HepG2 (cell line): ENCODE results near the gene NBEA. TPM values are rescaled to one million over a fixed set of nuclear protein-coding genes. Genes with fewer than 3 reads are reported as not detected.

ENCODE experiments used
- ATAC-seq: fragments of 200-7000 bp; cut with Tn5 transposase; 3 replicates; pipeline ENCODE4 v1.9.1; 2020; ENCODE audit warnings: mild to moderate bottlenecking, moderate library complexity
- BruUV-seq: library from RNA; stranded (reverse); fragments of 400-500 nt; replicated peaks from 2 replicates; lab custom pipeline; 2021; lab: Mats Ljungman, UMichigan
- CTCF ChIA-PET: fragments of 300-600 bp; formaldehyde crosslinking; extraction: SDS; loops from one replicate; lab custom pipeline; 2021; ENCODE audit warnings: low total read pairs, inconsistent platforms, low intra/inter-chr PET ratio; lab: Yijun Ruan, JAX
- POLR2A ChIA-PET: fragments of 350-600 bp; sonication (Branson Sonifier 250); formaldehyde crosslinking; loops from one replicate; lab custom pipeline; 2020; ENCODE audit warnings: antibody characterized with exemption, inconsistent platforms; lab: Yijun Ruan, JAX
- DNase-seq: peaks from one replicate; pipeline ENCODE4 v3.0.0-alpha.2; 2015; ENCODE audit warnings: low spot score
- FAIRE-seq: peaks from 3 replicates; lab custom pipeline; 2011; peaks lifted over from hg19 to GRCh38; lab: Jason Lieb, UNC
- H2AFZ ChIP-seq: one replicate; pipeline ENCODE4 v1.6.1; 2011; ENCODE audit warnings: low read length, inconsistent platforms
- H3K27ac ChIP-seq: fragments of 300-600 bp; 3 replicates; pipeline ENCODE4 v1.8.0; 2011; ENCODE audit warnings: mixed run types, mild to moderate bottlenecking, mixed read lengths, low read length, inconsistent platforms; ENCODE audit not compliant: insufficient read depth; ENCODE audit errors: extremely low read length
- H3K27me3 ChIP-seq, 2 experiments: fragments of 200-600 bp in 1 of 2; 2 replicates in 1 of 2; 3 replicates in 1 of 2; pipeline versions ENCODE4 v1.6.0 to v1.8.0; 2011; ENCODE audit warnings: low read length in 2 of 2, mild to moderate bottlenecking in 2 of 2, moderate library complexity in 2 of 2, inconsistent platforms in 1 of 2; ENCODE audit not compliant: insufficient read depth in 2 of 2, control insufficient read depth in 1 of 2
- H3K36me3 ChIP-seq, 2 experiments: fragments of 200-600 bp in 1 of 2; replicated peaks in 1 of 2; 2 replicates in 1 of 2; 3 replicates in 1 of 2; pipeline versions ENCODE4 v1.5.1 to v1.8.0; 2011; ENCODE audit warnings: low read length in 2 of 2, inconsistent platforms in 1 of 2; ENCODE audit not compliant: insufficient read depth in 2 of 2, control insufficient read depth in 1 of 2
- H3K4me1 ChIP-seq: 2 replicates; pipeline ENCODE4 v1.5.1; 2012; ENCODE audit warnings: low read length, inconsistent platforms; ENCODE audit not compliant: insufficient read depth
- H3K4me2 ChIP-seq: 2 replicates; pipeline ENCODE4 v1.6.0; 2011; ENCODE audit warnings: low read depth, low read length, inconsistent platforms
- H3K4me3 ChIP-seq, 3 experiments: fragments of 200-600 bp in 1 of 3; sonication (generic), shearing (Covaris generic) in 1 of 3; replicated peaks in 1 of 3; 2 replicates each; pipeline ENCODE4 v1.5.1; 2011 to 2016; ENCODE audit warnings: low read length in 3 of 3, inconsistent platforms in 2 of 3, low read depth in 2 of 3, mild to moderate bottlenecking in 2 of 3, control low read depth in 1 of 3, mixed read lengths in 1 of 3; ENCODE audit not compliant: insufficient read depth in 1 of 3
- H3K79me2 ChIP-seq: one replicate; pipeline ENCODE4 v1.6.1; 2011; ENCODE audit warnings: low read length, inconsistent platforms; ENCODE audit not compliant: insufficient read depth
- H3K9ac ChIP-seq: 2 replicates; pipeline ENCODE4 v1.6.0; 2011; ENCODE audit warnings: mild to moderate bottlenecking, low read depth, low read length, inconsistent platforms; ENCODE audit not compliant: insufficient read depth
- H3K9me3 ChIP-seq: 2 replicates; pipeline ENCODE4 v1.5.1; 2012; ENCODE audit warnings: mild to moderate bottlenecking, low read length
- H4K20me1 ChIP-seq: 2 replicates; pipeline ENCODE4 v1.6.0; 2011; ENCODE audit warnings: inconsistent platforms, mild to moderate bottlenecking, low read length, moderate library complexity; ENCODE audit not compliant: insufficient read depth
- CREM ChIP-seq, 2 experiments: sonication (generic) in 1 of 2; formaldehyde crosslinking in 1 of 2; IDR thresholded peaks; 2 replicates each; pipeline versions ENCODE4 v1.4.0 to v1.6.1; 2016 to 2020; ENCODE audit warnings: antibody characterized with exemption in 1 of 2, mild to moderate bottlenecking in 1 of 2, missing genetic modification reagents in 1 of 2
- FOXC1 ChIP-seq: sonication (generic); formaldehyde crosslinking; IDR thresholded peaks from 2 replicates; pipeline ENCODE4 v1.8.0; 2022; ENCODE audit warnings: mild to moderate bottlenecking, missing genetic modification reagents, borderline replicate concordance
- JARID2 ChIP-seq: sonication (generic); formaldehyde crosslinking; IDR thresholded peaks from 2 replicates; pipeline ENCODE4 v1.8.1; 2023; ENCODE audit warnings: missing genetic modification reagents, inconsistent platforms; ENCODE audit not compliant: insufficient replicate concordance
- KMT2B ChIP-seq: IDR thresholded peaks from 2 replicates; pipeline ENCODE4 v1.6.1; 2016; ENCODE audit warnings: missing genetic modification reagents, missing compliant biosample characterization
- PRMT3 ChIP-seq: sonication (generic); formaldehyde crosslinking; IDR thresholded peaks from 2 replicates; pipeline ENCODE4 v1.8.1; 2022; ENCODE audit warnings: low read depth, mild to moderate bottlenecking, moderate library complexity, missing genetic modification reagents, borderline replicate concordance
- SMAD1 ChIP-seq: sonication (generic); formaldehyde crosslinking; IDR thresholded peaks from 2 replicates; pipeline ENCODE4 v1.4.0; 2020; ENCODE audit warnings: missing genetic modification reagents, low read depth, mild to moderate bottlenecking, borderline replicate concordance
- SP2 ChIP-seq: sonication (generic); formaldehyde crosslinking; IDR thresholded peaks from 2 replicates; pipeline ENCODE4 v1.5.1; 2020; ENCODE audit warnings: mild to moderate bottlenecking, missing genetic modification reagents
- ZMYM3 ChIP-seq: sonication (generic); formaldehyde crosslinking; IDR thresholded peaks from 2 replicates; pipeline ENCODE4 v1.5.1; 2020; ENCODE audit warnings: mild to moderate bottlenecking, missing genetic modification reagents
- ZNF235 ChIP-seq: sonication (generic); formaldehyde crosslinking; IDR thresholded peaks from 2 replicates; pipeline ENCODE4 v1.8.1; 2023; ENCODE audit warnings: mild to moderate bottlenecking, missing genetic modification reagents, borderline replicate concordance
- ZNF543 ChIP-seq: sonication (generic); formaldehyde crosslinking; IDR thresholded peaks from 2 replicates; pipeline ENCODE4 v1.4.0; 2020; ENCODE audit warnings: mild to moderate bottlenecking, missing genetic modification reagents
- ZNF724P ChIP-seq: sonication (generic); formaldehyde crosslinking; IDR thresholded peaks from 2 replicates; pipeline ENCODE4 v1.8.0; 2022; ENCODE audit warnings: missing genetic modification reagents, borderline replicate concordance
- WGBS: methylation state at CpG from one replicate; pipeline ENCODE4 v1.1.6; 2017; ENCODE audit warnings: low lambda C conversion rate; 5-methylcytosine and 5-hydroxymethylcytosine counted together
- in situ Hi-C: cut with HindIII; loops from 2 replicates; pipeline ENCODE4 v1.10.0; 2017; ENCODE audit warnings: low pct_unique_long_range_greater_than_20kb; ENCODE audit not compliant: extremely low pct_ligation_motif_present
- intact Hi-C: fragments of 100-400 bp; cut with micrococcal nuclease; formaldehyde crosslinking; loops from one replicate; pipeline ENCODE4 v1.10.0; 2022; ENCODE audit not compliant: unreplicated experiment
- polyA plus RNA-seq, 8 experiments: library from polyadenylated mRNA; depleted of rRNA in 3 of 8; stranded (reverse) in 7 of 8; unstranded in 1 of 8; fragments of >200 nt; fragmentation: Illumina TruSeq in 4 of 8; extraction: Trizol in 4 of 8; gene quantifications; 2 replicates each; pipeline versions ENCODE4 v1.2.1 to v1.2.3, GENCODE V29; 2011 to 2016; ENCODE audit warnings: low read depth in 4 of 8, missing spikeins in 1 of 8, mixed read lengths in 1 of 8; ENCODE audit not compliant: insufficient read depth in 1 of 8
- total RNA-seq, 5 experiments: library from RNA; depleted of rRNA; stranded (reverse); fragments of >200 nt; fragmentation: Illumina TruSeq; extraction: Trizol; gene quantifications; 2 replicates each; pipeline ENCODE4 v1.2.3, GENCODE V29; 2016; ENCODE audit warnings: low read depth in 1 of 5
- TF ChIP-seq, protein P1 (sequence below): sonication (generic); formaldehyde crosslinking; IDR thresholded peaks from 2 replicates; pipeline ENCODE4 v1.5.0; 2020; ENCODE audit warnings: missing genetic modification reagents
- TF ChIP-seq, protein P2 (sequence below): sonication (generic); formaldehyde crosslinking; IDR thresholded peaks from 2 replicates; pipeline ENCODE4 v1.8.0; 2022; ENCODE audit warnings: low read depth, missing genetic modification reagents

NBEA gene
- total and polyA plus RNA-seq, 2 of the 13 experiments (the other 11 are each of a cell fraction or from before 2014, with no cell fraction given), result 2.7 to 2.8 TPM

DNA sequence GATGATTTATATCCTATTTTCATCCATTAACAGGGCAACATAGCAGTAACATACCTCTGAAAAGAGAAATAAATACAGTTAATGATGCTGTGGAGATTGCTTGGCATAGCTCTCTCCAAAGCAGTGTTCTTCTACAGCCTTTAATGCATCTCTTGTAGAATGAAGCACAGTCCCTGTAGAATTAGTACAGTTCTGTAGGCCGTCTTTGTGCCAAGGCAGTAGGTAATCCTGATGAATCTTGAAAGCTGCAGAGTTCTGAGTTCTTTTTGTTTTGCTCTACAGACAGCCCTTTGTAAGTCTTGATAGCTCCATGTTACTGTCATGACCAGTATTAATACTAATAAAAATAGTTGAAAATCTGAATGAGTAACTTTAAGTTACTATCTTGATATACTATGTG, 350.3 kb downstream of the NBEA start:
- no peaks in the 10 kb centered on the region for H3K27me3 ChIP-seq
- H3K36me3 ChIP-seq, result no peaks in the 10 kb centered on the region
- ATAC-seq (no peak), DNase-seq (no peak), FAIRE-seq (no peak)
- no TSS peak for BruUV-seq
- in situ Hi-C loops (no loop called here), intact Hi-C loops (no loop called here)
- H3K4me3 ChIP-seq, result no peak overlapping the region
- H4K20me1 ChIP-seq, result no peaks in the 10 kb centered on the region
- no peak for TF ChIP-seq ZMYM3 (CRISPR knock-in tag)
- H3K9me3 ChIP-seq, result no peaks in the 10 kb centered on the region
- POLR2A ChIA-PET, result no interaction called here
- H2AFZ ChIP-seq, result no peak overlapping the region
- no peak overlapping the region for H3K9ac ChIP-seq
- 93% methylated on average over 1 of the region's 1 CpG for WGBS
- peaks cover 2% of the 10 kb centered on the region; the same call in 1 of the 2 replicates for H3K4me1 ChIP-seq
- H3K27ac ChIP-seq, result no peak overlapping the region
- H3K79me2 ChIP-seq, result no peaks in the 10 kb centered on the region
- CTCF ChIA-PET, result no interaction called here
- H3K4me2 ChIP-seq, result no peak overlapping the region

DNA sequence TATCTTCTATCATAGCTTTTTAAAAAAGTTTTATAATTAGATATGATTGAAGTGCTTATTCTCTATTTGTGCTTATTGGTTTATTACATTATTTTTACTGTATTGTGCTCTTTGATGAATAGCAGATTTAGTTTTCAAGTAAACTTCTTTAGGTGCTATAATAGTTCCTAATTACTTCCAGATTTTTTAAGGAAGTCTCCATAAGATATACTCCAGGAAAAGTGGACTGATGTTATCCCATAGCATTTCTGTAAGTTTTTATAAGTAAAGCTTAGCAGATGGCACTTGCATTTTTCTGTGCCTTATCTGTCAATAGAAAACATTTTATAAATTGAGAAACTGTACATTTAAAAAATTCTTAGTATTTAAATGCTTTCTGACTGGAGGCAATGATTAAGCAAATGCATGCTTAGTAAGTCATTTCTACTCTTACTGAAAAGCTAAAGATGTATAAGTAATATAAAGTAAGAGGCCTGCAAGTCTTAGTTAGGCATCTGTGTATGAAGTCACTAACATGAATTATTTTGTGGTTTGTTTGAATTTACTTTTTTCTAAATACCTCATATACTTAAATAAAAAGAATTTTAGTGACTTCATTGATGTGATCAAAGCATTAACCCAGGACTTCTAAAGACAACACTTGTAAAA, 351.6 kb downstream of the NBEA start:
- no peaks in the 10 kb centered on the region for H4K20me1 ChIP-seq
- H3K27ac ChIP-seq, result no peak overlapping the region
- in situ Hi-C loops (no loop called here), intact Hi-C loops (no loop called here)
- no peaks in the 10 kb centered on the region for H3K9me3 ChIP-seq
- BruUV-seq, result no TSS peak
- no peak overlapping the region for H3K9ac ChIP-seq
- ChIA-PET CTCF (no interaction called here), POLR2A (no interaction called here)
- TF ChIP-seq, protein P1, sequence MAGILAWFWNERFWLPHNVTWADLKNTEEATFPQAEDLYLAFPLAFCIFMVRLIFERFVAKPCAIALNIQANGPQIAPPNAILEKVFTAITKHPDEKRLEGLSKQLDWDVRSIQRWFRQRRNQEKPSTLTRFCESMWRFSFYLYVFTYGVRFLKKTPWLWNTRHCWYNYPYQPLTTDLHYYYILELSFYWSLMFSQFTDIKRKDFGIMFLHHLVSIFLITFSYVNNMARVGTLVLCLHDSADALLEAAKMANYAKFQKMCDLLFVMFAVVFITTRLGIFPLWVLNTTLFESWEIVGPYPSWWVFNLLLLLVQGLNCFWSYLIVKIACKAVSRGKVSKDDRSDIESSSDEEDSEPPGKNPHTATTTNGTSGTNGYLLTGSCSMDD (CRISPR knock-in tag), result no peak
- TF ChIP-seq ZNF543 (CRISPR knock-in tag), result no peak
- no peak for TF ChIP-seq FOXC1 (CRISPR knock-in tag)
- TF ChIP-seq ZNF724P, result no peak
- TF ChIP-seq KMT2B, result no peak
- TF ChIP-seq PRMT3 (CRISPR knock-in tag), result no peak
- TF ChIP-seq JARID2 (CRISPR knock-in tag), result no peak
- TF ChIP-seq CREM (IDR thresholded peaks at IDR 0.05), result no peak
- TF ChIP-seq CREM (CRISPR knock-in tag; IDR thresholded peaks at IDR 0.05), result no peak
- no peak for TF ChIP-seq SMAD1 (CRISPR knock-in tag)
- TF ChIP-seq, protein P2, sequence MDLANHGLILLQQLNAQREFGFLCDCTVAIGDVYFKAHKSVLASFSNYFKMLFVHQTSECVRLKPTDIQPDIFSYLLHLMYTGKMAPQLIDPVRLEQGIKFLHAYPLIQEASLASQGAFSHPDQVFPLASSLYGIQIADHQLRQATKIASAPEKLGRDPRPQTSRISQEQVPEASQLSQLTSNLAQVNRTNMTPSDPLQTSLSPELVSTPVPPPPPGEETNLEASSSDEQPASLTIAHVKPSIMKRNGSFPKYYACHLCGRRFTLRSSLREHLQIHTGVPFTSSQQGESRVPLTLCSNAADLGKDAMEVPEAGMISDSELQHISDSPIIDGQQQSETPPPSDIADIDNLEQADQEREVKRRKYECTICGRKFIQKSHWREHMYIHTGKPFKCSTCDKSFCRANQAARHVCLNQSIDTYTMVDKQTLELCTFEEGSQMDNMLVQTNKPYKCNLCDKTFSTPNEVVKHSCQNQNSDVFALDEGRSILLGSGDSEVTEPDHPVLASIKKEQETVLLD, result no peak
- TF ChIP-seq ZNF235, result no peak
- no peak for TF ChIP-seq SP2 (CRISPR knock-in tag)
- H3K79me2 ChIP-seq, result no peaks in the 10 kb centered on the region
- no peaks in the 10 kb centered on the region for H3K4me1 ChIP-seq
- ATAC-seq (no peak), FAIRE-seq (no peak), DNase-seq (no peak)
- no peak overlapping the region for H3K4me3 ChIP-seq
- H3K4me2 ChIP-seq, result no peak overlapping the region
- no peaks in the 10 kb centered on the region for H3K36me3 ChIP-seq
- H3K27me3 ChIP-seq, result no peaks in the 10 kb centered on the region
- H2AFZ ChIP-seq, result no peak overlapping the region
